Astrocyte of the cerebellum (primary cell): ENCODE measurements around the gene KCP.
A peak's percentile ranks its signal among the peaks of the same experiment; 100 is the strongest.

Source experiments
- DNase-seq: peaks from one replicate; pipeline ENCODE4 v3.0.0-alpha.2; 2011; ENCODE audit warnings: low read depth
- H3K4me3 ChIP-seq: 2 replicates; pipeline ENCODE4 v1.5.1; 2011; ENCODE audit warnings: mild to moderate bottlenecking, low read depth, low read length, moderate library complexity
- CTCF ChIP-seq: IDR thresholded peaks from 2 replicates; pipeline ENCODE4 v1.5.1; 2012; ENCODE audit warnings: low read length, low read depth, moderate library complexity, mild to moderate bottlenecking; ENCODE audit errors: missing control alignments
- in situ Hi-C: cut with HindIII; loops from 2 replicates; pipeline ENCODE4 v1.10.0; 2017; ENCODE audit warnings: low sequenced_read_pairs

KCP gene

GRCh38 chr7:128881458-128882125 is 28.9 kb downstream of the KCP start:
- no peak for DNase-seq
- TF ChIP-seq CTCF: no peak
- in situ Hi-C loops: no loop called here
- H3K4me3 ChIP-seq: no peak overlapping the region

- in situ Hi-C loops: no loop called here
- TF ChIP-seq CTCF: no peak
- DNase-seq: no peak
- H3K4me3 ChIP-seq: no peak overlapping the region
These were observed 29.6 kb downstream of the KCP start for GRCh38 chr7:128880791-128881457.

GRCh38 chr7:128879939-128880746 is 30.4 kb downstream of the KCP start:
- no peak for DNase-seq
- no peak overlapping the region for H3K4me3 ChIP-seq
- TF ChIP-seq CTCF: peak; percentile 76
- in situ Hi-C loops: no loop called here

- H3K4me3 ChIP-seq: no peak overlapping the region
- no peak for TF ChIP-seq CTCF
- DNase-seq: no peak
- in situ Hi-C loops: no loop called here
These were observed 31.0 kb downstream of the KCP start for GRCh38 chr7:128879461-128879938.

- no peak for TF ChIP-seq CTCF
- no peak overlapping the region for H3K4me3 ChIP-seq
- DNase-seq: no peak
- in situ Hi-C loops: no loop called here
These were observed 32.0 kb downstream of the KCP start for GRCh38 chr7:128878226-128879105.

GRCh38 chr7:128877756-128878120 is 32.8 kb downstream of the KCP start:
- DNase-seq: no peak
- H3K4me3 ChIP-seq: no peak overlapping the region
- TF ChIP-seq CTCF: no peak
- in situ Hi-C loops: no loop called here
